IPS-11a (cell line): ENCODE results near the gene MTX1.
A peak's percentile ranks its signal among the peaks of the same experiment; 100 is the strongest.

Source experiments
- H3K4me3 ChIP-seq: one replicate; pipeline ENCODE4 v1.5.1; 2013; ENCODE audit warnings: low read depth, low read length, control low read depth

The MTX1 gene

DNA sequence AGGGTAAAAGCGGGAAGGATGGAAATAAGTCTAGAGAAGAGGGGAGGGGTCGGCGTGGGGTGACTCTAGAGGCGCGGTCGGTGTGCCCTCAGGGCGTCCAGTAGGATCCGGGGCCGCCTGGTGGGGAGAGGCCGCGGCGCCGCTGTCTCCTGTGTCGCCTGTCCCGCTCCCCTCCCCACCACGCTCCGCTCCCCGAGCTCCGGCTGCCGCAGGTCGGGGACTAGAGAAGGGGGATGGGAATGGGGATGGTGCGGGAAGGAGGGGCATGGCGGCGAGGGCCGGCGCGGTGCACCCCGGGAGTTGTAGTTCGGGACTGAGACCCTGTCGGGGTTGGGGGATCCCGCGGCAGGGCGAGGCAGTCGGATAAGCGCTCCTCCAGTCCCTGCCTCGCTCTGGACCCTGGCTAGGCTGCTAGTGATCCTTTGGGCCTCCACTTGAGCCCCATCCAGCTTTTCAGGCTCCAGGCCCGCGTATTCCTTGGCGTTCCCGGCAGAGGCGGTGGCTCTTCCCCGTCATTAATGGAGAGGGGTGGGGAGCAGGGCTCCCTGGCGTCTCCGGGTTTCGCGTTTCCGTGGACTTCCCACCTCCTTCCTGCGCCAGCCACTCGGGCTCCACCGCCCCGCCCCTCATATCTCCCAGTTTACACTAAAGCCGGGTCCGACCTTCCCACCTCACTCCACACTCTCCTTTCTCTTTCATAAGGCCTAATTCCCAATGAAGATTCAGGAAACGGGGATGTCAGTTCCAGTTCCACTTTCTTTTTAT lies 46.9 kb downstream of the MTX1 start, which contains the start of gene ENTREP3:
TSS of gene ENTREP3 (minus strand) at position 241 of the 765 bp plus-strand sequence. CDS start 606 bp downstream, outside the sequence.
- H3K4me3 ChIP-seq = peak within 1 kb of the TSS; percentile 67

DNA sequence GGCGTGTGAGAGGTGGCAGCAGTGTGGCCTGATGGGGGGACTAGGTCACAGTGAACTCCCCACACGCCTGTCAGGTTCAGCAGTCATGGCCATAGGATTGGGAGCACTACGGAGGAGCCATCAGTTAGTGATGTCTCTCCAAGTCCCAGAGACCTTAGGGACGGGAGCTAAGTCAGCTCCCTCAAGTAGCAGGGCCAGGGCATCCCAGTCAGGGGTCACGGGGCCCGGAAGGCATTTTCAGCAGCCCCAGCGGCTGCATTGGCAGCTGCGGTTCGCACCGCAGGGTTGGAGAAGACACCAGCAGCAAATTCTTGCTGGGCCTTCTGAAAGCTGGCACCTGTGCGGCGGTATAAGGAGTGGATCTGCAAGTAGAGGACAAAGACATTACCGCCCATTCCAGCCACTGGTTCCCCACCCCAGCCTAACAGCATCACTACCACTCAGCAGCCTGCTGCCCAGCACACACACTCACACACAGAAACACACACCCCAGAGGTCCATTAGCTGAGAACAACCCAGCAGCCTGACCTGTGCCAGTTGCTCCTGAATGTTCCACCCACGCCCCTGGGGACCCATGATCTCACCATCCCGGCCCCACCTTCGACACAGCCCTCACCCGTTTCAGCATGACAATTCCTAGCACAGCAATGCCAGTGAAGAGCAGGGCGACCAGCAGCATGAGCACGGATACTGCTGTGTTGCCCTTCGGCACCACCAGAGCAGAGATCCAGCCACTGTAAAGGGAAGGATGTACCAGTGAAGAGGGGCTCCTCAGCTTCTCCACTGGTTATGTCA lies 47.8 kb downstream of the MTX1 start:
- H3K4me3 ChIP-seq = no peak overlapping the region

DNA sequence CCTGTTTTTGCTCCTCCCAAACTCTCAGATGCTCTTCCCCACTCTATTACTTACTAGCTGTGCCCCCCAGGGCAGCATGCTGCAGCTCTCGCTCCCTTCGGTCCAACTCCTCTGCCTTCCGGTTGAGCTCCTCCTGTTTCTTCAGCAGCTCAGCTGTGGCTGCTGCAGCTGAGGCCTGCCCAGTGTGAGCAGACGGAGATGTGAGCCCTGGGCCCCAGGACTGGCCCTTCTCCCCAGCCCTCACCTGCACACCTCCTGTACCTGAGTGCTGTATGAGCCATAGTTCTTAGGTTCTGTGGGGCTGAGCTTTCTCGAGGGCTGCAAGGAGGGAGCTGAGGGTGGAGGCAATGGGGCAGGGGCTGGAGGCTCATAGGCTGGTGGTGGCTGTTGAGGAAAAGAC lies 51.8 kb downstream of the MTX1 start:
- no peak overlapping the region for H3K4me3 ChIP-seq

DNA sequence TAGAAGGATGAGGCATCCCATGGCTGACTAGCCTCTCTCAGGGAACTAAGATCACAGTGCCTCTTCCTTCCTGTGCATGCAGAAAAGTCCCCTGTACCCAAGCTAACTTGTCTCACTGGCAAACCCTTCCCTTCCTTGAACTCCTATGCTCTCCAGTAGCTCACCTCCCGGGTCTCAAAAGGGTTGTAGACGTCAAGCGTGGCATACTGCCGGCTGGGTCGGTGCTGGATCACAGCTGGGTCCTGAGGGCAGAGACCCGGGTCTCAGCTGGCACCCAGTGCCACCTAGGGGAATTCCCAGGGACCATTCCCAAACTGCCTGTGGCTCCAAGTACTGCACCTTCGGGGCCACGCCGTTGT lies 53.0 kb downstream of the MTX1 start:
- peak overlapping the region; percentile 84 for H3K4me3 ChIP-seq

DNA sequence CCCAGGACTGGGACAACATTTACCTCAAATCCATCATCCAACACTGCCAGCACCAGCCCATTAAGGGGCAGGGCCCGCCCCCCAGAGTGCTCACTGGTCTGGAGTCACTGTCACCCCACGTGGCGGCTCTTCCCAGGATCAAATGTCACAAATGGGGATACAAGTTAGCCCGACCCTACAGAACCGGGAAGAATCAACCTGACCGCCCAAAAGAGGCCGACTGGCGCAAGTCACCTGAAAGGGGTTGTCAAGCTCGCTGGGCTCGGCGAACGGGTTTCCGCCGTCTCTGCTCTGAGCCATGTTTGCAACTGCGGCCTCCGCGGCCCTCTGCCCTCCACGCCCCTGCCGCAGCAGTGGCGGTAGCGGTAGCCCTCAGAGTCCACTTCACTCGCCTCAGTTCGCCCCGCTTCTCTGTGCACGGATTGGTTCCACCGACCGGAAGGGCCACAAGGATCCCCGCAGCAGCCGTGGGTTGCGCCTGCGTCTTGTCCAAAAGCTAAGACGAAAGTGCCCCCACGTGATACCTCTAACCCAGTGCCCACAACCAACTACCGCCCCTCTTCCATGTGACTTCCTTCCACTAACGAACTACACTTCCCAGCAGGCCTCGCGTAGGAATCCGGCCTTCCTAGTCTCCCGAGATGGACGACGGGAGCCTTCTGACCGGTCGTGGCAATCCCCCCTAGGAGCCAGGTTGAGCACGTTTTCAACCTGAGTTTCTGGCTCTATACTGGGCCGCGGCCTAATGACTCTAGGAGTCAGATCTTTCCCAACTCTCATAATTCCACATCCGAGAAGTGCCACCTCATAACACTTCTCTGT lies 53.6 kb downstream of the MTX1 start, which contains the start of gene SCAMP3:
TSS of gene SCAMP3 (minus strand) at position 509 of the 822 bp plus-strand sequence. CDS start at position 300, 209 bp downstream.
- H3K4me3 ChIP-seq = peak within 1 kb of the TSS; percentile 84

DNA sequence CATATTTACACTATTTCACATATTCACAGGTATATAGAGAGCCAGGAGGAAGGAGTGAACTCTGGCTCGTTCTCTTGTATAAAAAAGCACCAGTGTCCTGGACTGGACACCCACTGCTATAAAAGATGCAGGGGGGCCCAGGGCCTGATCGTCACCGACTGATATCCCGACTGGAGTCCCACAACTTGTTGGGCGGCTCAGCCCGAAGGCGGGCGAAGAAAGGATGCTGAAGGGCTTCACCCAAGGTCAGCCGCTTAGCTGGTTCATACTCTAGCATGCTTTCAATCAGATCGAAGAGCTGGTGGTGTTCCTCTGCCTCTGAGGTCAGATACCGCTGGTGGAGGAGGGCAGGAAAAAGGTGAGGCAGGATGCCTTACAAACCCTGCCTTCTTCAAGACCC lies 54.6 kb downstream of the MTX1 start:
- no peak overlapping the region for H3K4me3 ChIP-seq
